Stimulated activated naive CD4-positive, alpha-beta T cell (primary cell): ENCODE results near the gene CSNK1G2.

Source experiments
- DNase-seq, 6 experiments: peaks; one replicate each; lab custom pipeline; 2025; lab: John Stamatoyannopoulos, UW

The CSNK1G2 gene

DNA sequence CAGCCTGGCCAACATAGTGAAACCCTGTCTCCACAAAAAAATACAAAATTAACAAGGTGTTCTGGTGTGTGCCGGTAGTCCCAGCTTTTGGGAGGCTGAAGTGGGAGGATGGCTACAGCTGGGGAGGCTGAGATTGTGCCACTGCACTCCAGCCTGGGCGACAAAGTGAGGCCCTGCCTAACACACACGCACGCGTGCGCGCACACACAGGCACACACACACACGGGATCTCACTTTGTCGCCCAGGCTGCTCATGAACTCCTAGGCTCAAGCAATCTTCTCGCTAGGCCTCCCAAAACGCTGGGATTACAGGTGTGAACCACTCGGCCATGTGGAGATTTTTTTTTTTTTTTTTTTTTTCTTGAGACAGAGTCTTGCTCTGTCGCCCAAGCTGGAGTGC lies 77.8 kb downstream of the CSNK1G2 start:
- DNase-seq = no peak

DNA sequence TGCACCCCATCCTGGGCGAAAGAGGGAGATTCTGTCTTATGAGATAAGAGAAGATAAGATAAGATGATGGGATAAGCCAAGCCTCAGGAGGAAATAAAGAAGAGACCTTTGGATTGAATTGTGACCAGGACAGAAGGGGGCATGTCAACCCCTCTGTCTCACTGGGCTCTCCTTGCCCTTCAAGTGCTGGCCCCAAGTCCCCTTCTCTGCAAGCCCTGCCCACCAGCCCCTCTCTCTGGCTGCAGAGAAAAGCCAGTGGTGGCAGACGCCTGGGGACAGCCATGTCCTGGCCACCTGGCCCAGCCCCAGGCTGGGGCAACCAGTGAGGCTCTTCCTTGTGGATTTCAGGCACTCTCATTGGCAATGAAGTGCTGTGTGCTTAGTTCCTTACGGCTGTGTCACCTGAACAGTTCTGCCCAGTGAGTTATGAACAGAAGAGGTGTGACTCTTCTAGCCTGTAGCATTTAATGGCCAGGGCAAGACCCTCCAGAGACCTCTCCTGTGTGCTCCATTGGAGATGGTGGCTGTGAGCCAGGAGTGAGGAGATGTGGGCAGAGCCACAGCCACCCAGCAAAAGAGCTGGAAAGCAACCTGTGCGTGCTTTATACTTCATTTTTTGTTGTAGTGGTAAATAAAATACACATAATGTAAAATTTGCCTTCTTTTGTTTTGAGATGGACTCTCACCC lies 80.6 kb downstream of the CSNK1G2 start:
- DNase-seq = no peak

DNA sequence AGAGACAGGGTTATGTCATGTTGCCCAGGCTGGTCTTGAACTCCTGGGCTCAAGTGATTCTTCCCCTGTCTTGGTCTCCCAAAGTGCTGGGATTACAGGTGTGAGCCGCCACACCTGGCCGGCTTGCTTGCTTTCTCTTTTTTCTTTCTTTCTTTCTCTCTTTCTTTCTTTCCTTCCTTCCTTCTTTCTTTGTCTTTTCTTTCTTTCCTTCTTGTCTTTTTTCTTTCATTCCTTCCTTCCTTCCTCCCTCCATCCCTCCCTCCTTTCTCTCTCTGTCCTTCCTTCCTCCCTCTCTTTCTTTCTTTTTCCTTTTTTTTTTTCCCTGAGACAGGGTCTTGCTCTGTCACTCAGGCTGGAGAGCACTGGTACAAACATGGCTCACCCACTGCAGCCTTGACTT lies 81.3 kb downstream of the CSNK1G2 start:
- no peak for DNase-seq

DNA sequence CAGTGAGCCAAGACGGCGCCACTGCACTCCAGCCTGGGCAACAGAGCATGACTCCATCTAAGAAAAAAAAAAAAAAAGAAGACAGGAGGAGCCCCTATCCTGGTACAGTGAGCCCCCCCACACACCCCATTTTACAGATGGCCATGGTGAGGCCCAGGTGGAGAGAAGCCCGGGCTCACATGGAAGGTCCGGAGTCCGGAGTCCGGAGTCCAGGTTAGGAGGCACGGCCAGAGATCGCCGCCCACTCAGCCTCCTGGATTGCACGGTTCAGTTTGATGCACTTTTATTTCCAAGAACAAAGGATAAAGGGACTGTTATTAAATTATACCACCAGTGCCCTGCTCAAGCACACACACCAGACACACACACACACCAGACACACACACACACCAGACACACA lies 85.8 kb downstream of the CSNK1G2 start:
- no peak for DNase-seq

DNA sequence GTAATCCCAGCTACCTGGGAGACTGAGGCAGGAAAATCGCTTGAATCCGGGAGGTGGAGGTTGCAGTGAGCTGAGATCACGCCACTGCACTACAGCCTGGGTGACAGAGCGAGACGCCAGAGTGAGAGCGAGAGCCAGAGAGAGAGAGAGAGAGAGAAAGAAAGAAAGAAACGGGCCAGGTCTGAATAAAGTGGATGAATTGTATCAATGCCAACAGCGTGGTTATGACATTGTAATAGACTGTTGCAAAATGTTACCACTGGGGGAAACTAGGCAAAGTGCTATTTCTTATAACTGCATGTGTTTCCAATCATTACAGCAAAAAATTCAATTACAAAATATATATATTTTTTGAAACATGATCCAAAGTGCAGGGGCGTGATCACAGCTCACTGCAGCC lies 86.4 kb downstream of the CSNK1G2 start:
- no peak for DNase-seq
